GM12878 (cell line): Measurements from ENCODE around the gene VARS2. TPM values are rescaled to one million over a fixed set of nuclear protein-coding genes. Genes with fewer than 3 reads are reported as not detected.

Experiments used
- ATAC-seq: fragments of 200-7000 bp; cut with Tn5 transposase; 3 replicates; pipeline ENCODE4 v1.9.1; 2020; ENCODE audit warnings: mild to moderate bottlenecking, moderate library complexity
- BruUV-seq: library from RNA; stranded (reverse); fragments of 400-500 nt; replicated peaks from 2 replicates; lab custom pipeline; 2021; lab: Mats Ljungman, UMichigan
- CTCF ChIA-PET: fragments of 300-600 bp; sonication (Branson Sonifier 250); formaldehyde crosslinking; extraction: SDS; loops from one replicate; lab custom pipeline; 2021; ENCODE audit warnings: inconsistent platforms; lab: Yijun Ruan, JAX
- POLR2A ChIA-PET: fragments of 350-600 bp; formaldehyde crosslinking; extraction: SDS; loops from one replicate; lab custom pipeline; 2021; ENCODE audit warnings: inconsistent platforms; lab: Charles Lee
- RAD21 ChIA-PET: fragments of 300-600 bp; sonication (Branson Sonifier 250); formaldehyde crosslinking; loops from one replicate; lab custom pipeline; 2023; ENCODE audit warnings: antibody characterized with exemption; ENCODE audit not compliant: unreplicated experiment; lab: Charles Lee
- SMC1A ChIA-PET: fragments of 300-600 bp; sonication (Branson Sonifier 250); formaldehyde crosslinking; loops from one replicate; lab custom pipeline; 2023; ENCODE audit not compliant: unreplicated experiment, uncharacterized antibody; lab: Charles Lee
- DNase-seq: peaks from one replicate; pipeline ENCODE4 v3.0.0-alpha.2; 2011; ENCODE audit warnings: low read depth, low spot score
- FAIRE-seq: peaks from 3 replicates; lab custom pipeline; 2011; peaks lifted over from hg19 to GRCh38; lab: Jason Lieb, UNC
- H2AFZ ChIP-seq: 2 replicates; pipeline ENCODE4 v1.6.0; 2011; ENCODE audit warnings: low read depth, low read length, control low read depth; ENCODE audit not compliant: control insufficient read depth
- H3K27ac ChIP-seq: 2 replicates; pipeline ENCODE4 v1.5.1; 2011; ENCODE audit warnings: control low read depth; ENCODE audit not compliant: control insufficient read depth, insufficient read depth
- H3K27me3 ChIP-seq, 2 experiments: replicated peaks in 1 of 2; 2 replicates each; pipeline versions ENCODE4 v1.6.0 to v1.6.1; 2011; ENCODE audit warnings: low read length in 1 of 2; ENCODE audit not compliant: control insufficient read depth in 2 of 2, insufficient read depth in 2 of 2
- H3K36me3 ChIP-seq, 2 experiments: 2 replicates each; pipeline ENCODE4 v1.5.1; 2011; ENCODE audit warnings: low read length in 1 of 2; ENCODE audit not compliant: control insufficient read depth in 2 of 2, insufficient read depth in 2 of 2
- H3K4me1 ChIP-seq: 2 replicates; pipeline ENCODE4 v1.6.1; 2011; ENCODE audit warnings: mild to moderate bottlenecking, low read length, moderate library complexity, mixed read lengths; ENCODE audit not compliant: control insufficient read depth, insufficient read depth
- H3K4me2 ChIP-seq: 2 replicates; pipeline ENCODE4 v1.6.0; 2011; ENCODE audit warnings: control low read depth; ENCODE audit not compliant: control insufficient read depth, insufficient read depth
- H3K4me3 ChIP-seq: fragments of 200-600 bp; sonication (generic); 2 replicates; pipeline ENCODE4 v1.5.1; 2016
- H3K79me2 ChIP-seq: 2 replicates; pipeline ENCODE4 v1.6.0; 2011; ENCODE audit warnings: low read length; ENCODE audit not compliant: control insufficient read depth, insufficient read depth
- H3K9ac ChIP-seq: 2 replicates; pipeline ENCODE4 v1.8.0; 2011; ENCODE audit warnings: low read length, control low read depth, mixed read lengths; ENCODE audit not compliant: control insufficient read depth, insufficient read depth
- H3K9me3 ChIP-seq: replicated peaks from 3 replicates; pipeline ENCODE4 v1.5.1; 2011; ENCODE audit warnings: mild to moderate bottlenecking, low read length; ENCODE audit not compliant: control insufficient read depth, insufficient read depth
- H4K20me1 ChIP-seq: 2 replicates; pipeline ENCODE4 v1.6.0; 2011; ENCODE audit not compliant: control insufficient read depth, insufficient read depth
- CHD2 ChIP-seq: IDR thresholded peaks from 2 replicates; pipeline ENCODE4 v1.6.1; 2011; ENCODE audit warnings: low read depth, low read length, improper control_type of control experiment, borderline replicate concordance
- CREM ChIP-seq: IDR thresholded peaks from 2 replicates; pipeline ENCODE4 v1.6.1; 2014; ENCODE audit warnings: antibody characterized with exemption, low read depth
- CUX1 ChIP-seq: IDR thresholded peaks from 2 replicates; pipeline ENCODE4 v1.6.1; 2012; ENCODE audit warnings: improper control_type of control experiment, low read depth, low read length; ENCODE audit not compliant: insufficient replicate concordance
- FOXK2 ChIP-seq: fragments of 450-650 bp; IDR thresholded peaks from 2 replicates; pipeline ENCODE4 v1.6.1; 2017; ENCODE audit warnings: mild to moderate bottlenecking, moderate library complexity
- GATAD2B ChIP-seq: fragments of 450-650 bp; conservative IDR thresholded peaks from 2 replicates; pipeline ENCODE4 v1.6.1; 2017; ENCODE audit warnings: low read depth, mild to moderate bottlenecking, moderate library complexity
- HCFC1 ChIP-seq: fragments of 150-350 bp; IDR thresholded peaks from 2 replicates; pipeline ENCODE4 v1.6.1; 2014; ENCODE audit warnings: low read length
- HDAC2 ChIP-seq: fragments of 200-600 bp; sonication (generic); IDR thresholded peaks from 2 replicates; pipeline ENCODE4 v1.6.1; 2017
- MXI1 ChIP-seq: fragments of 150-350 bp; IDR thresholded peaks from 2 replicates; pipeline ENCODE4 v1.6.1; 2011; ENCODE audit warnings: low read depth, mild to moderate bottlenecking, inconsistent platforms, low read length, improper control_type of control experiment
- NFXL1 ChIP-seq: fragments of 450-650 bp; IDR thresholded peaks from 2 replicates; pipeline ENCODE4 v1.6.1; 2017; ENCODE audit warnings: antibody characterized with exemption, mild to moderate bottlenecking, borderline replicate concordance
- PML ChIP-seq: IDR thresholded peaks from 2 replicates; pipeline ENCODE4 v1.6.1; 2012; ENCODE audit warnings: low read length, inconsistent platforms
- RCOR1 ChIP-seq: conservative IDR thresholded peaks from 2 replicates; pipeline ENCODE4 v1.6.1; 2012; ENCODE audit warnings: low read depth, low read length, improper control_type of control experiment
- SUZ12 ChIP-seq: fragments of 200-600 bp; sonication (generic); IDR thresholded peaks from one replicate; pipeline ENCODE4 v1.6.1; 2018; ENCODE audit warnings: antibody characterized with exemption, mild to moderate bottlenecking; ENCODE audit not compliant: unreplicated experiment
- YBX1 ChIP-seq: fragments of 450-650 bp; IDR thresholded peaks from 2 replicates; pipeline ENCODE4 v1.6.1; 2016; ENCODE audit warnings: antibody characterized with exemption
- ZNF384 ChIP-seq: IDR thresholded peaks from 2 replicates; pipeline ENCODE4 v1.6.1; 2012; ENCODE audit warnings: low read depth, mild to moderate bottlenecking, low read length, improper control_type of control experiment, borderline replicate concordance
- ZNF622 ChIP-seq: fragments of 450-650 bp; IDR thresholded peaks from 2 replicates; pipeline ENCODE4 v1.6.1; 2017; ENCODE audit warnings: mild to moderate bottlenecking, inconsistent platforms
- WGBS: methylation state at CpG from one replicate; pipeline ENCODE4 v1.1.6; 2016; ENCODE audit warnings: low lambda C conversion rate; ENCODE audit not compliant: insufficient replicate concordance, insufficient coverage; ENCODE audit errors: missing lambda C conversion rate; 5-methylcytosine and 5-hydroxymethylcytosine counted together
- in situ Hi-C: fragments of 300-500 bp; cut with MboI; formaldehyde crosslinking; loops from 9 replicates; pipeline ENCODE4 v1.14.3; 2018; ENCODE audit warnings: mixed read lengths
- intact Hi-C: fragments of 100-400 bp; cut with micrococcal nuclease; formaldehyde crosslinking; loops from one replicate; pipeline ENCODE4 v1.14.2; 2022; ENCODE audit not compliant: unreplicated experiment
- polyA plus RNA-seq, 11 experiments: library from polyadenylated mRNA; depleted of rRNA in 4 of 11; unstranded in 6 of 11; stranded (reverse) in 5 of 11; fragments of >200 nt; fragmentation: Nextera tagmentation in 4 of 11; fragmentation: Illumina TruSeq in 1 of 11; extraction: Ambion mirVana in 4 of 11; extraction: Trizol in 1 of 11; gene quantifications; 1 replicate in 1 of 11; 2 replicates in 10 of 11; pipeline versions ENCODE4 v1.2.1 to v1.2.3, GENCODE V29; 2011 to 2016; ENCODE audit warnings: inconsistent platforms in 2 of 11, missing spikeins in 2 of 11, low read depth in 1 of 11
- total RNA-seq, 4 experiments: library from RNA; depleted of rRNA in 3 of 4; stranded (reverse); fragments of >200 nt in 3 of 4; fragmentation: Illumina TruSeq in 1 of 4; extraction: Trizol in 1 of 4; gene quantifications; 2 replicates each; pipeline versions ENCODE4 v1.2.1 to v1.2.3, GENCODE V29; 2013 to 2021

Gene VARS2
- total and polyA plus RNA-seq, 10 of the 15 experiments (the other 5 are each of a cell fraction or from before 2014, with no cell fraction given): 3.8 to 70.7 (median 49.1) TPM

- DNase-seq (no peak), ATAC-seq (no peak), FAIRE-seq (no peak)
- peaks cover 3% of the 10 kb centered on the region; the same call in 1 of the 2 replicates for H3K4me1 ChIP-seq
- SMC1A ChIA-PET: interaction anchor here (1.0 to 7.9 kb wide), 5 partner anchors 88 to 169 kb away, joined by 3 to 141 read pairs (median 4); no protein-coding TSS in a partner anchor
- no peak overlapping the region for H3K4me3 ChIP-seq
- no peak overlapping the region for H3K9ac ChIP-seq
- no peak overlapping the region for H2AFZ ChIP-seq
- intact Hi-C loops (loop anchor here (5.0 kb wide), 1 partner anchor 164 kb away; no protein-coding TSS in a partner anchor), in situ Hi-C loops (loop anchor here (5.0 kb wide), 1 partner anchor 159 kb away; no protein-coding TSS in a partner anchor)
- H3K79me2 ChIP-seq: peaks cover 9% of the 10 kb centered on the region
- CTCF ChIA-PET: interaction anchor here (0.6 to 9.3 kb wide), 7 partner anchors 37 to 377 kb away, joined by 3 to 119 read pairs (median 5); no protein-coding TSS in a partner anchor
- BruUV-seq: no TSS peak
- no peak overlapping the region for H3K4me2 ChIP-seq
- H3K36me3 ChIP-seq: peaks cover 15 to 21% of the 10 kb centered on the region in 2 experiments; a peak in 3 of 4 replicates
- H4K20me1 ChIP-seq: no peaks in the 10 kb centered on the region
- POLR2A ChIA-PET: no interaction called here
- H3K27ac ChIP-seq: no peak overlapping the region
- H3K27me3 ChIP-seq: no peaks in the 10 kb centered on the region
- WGBS: 99% methylated on average over 8 of the region's 8 CpGs
- no peaks in the 10 kb centered on the region for H3K9me3 ChIP-seq
- RAD21 ChIA-PET: no interaction called here
- TF ChIP-seq HCFC1: no peak
- TF ChIP-seq CREM: no peak
- TF ChIP-seq RCOR1: no peak
- no peak for TF ChIP-seq NFXL1
- no peak for TF ChIP-seq CUX1
- no peak for TF ChIP-seq PML
- no peak for TF ChIP-seq YBX1
- no peak for TF ChIP-seq CHD2
- no peak for TF ChIP-seq HDAC2
- no peak for TF ChIP-seq MXI1
- TF ChIP-seq FOXK2: no peak
- no peak for TF ChIP-seq SUZ12
- no peak for TF ChIP-seq ZNF622
- TF ChIP-seq ZNF384: no peak
- TF ChIP-seq GATAD2B: no peak
Measured at GRCh38 chr6:30918670-30919069, 4.6 kb downstream of the VARS2 start.
